Peyer's patch (tissue), 4 donors: Measurements from ENCODE around the gene NACC2. TPM values are rescaled to one million over a fixed set of nuclear protein-coding genes. Genes with fewer than 3 reads are reported as not detected.
"Not testable (repeated sequence)": the region's sequence is repeated elsewhere in the genome, so short reads cannot be mapped to it uniquely, and the experiment has no call there.

Source experiments
- DNase-seq, 3 donors: peaks; one replicate each; pipeline ENCODE4 v3.0.0-alpha.2; 2017 to 2019
- H3K27ac ChIP-seq, 4 donors: fragments of 200-600 bp; sonication (generic); one replicate each; pipeline ENCODE4 v1.5.1; 2016 to 2019
- H3K27me3 ChIP-seq, 2 donors: fragments of 200-600 bp; sonication (generic); one replicate each; pipeline ENCODE4 v1.5.1; 2019
- H3K36me3 ChIP-seq, 3 donors: fragments of 200-600 bp; sonication (generic); one replicate each; pipeline ENCODE4 v1.5.1; 2016 to 2019
- H3K4me1 ChIP-seq, 4 donors: fragments of 200-600 bp; sonication (generic); one replicate each; pipeline ENCODE4 v1.5.1; 2016 to 2019
- H3K4me3 ChIP-seq, 4 donors: fragments of 200-600 bp; sonication (generic); 1 replicate in 3 of 4; 2 replicates in 1 of 4; pipeline ENCODE4 v1.5.1; 2016 to 2019; ENCODE audit warnings: mild to moderate bottlenecking in 1 of 4
- H3K9me3 ChIP-seq, 4 donors: fragments of 200-600 bp; sonication (generic); one replicate each; pipeline ENCODE4 v1.5.1; 2016 to 2019; ENCODE audit warnings: mild to moderate bottlenecking in 1 of 4
- CTCF ChIP-seq, 6 experiments: fragments of 450-650 bp in 4 of 6; fragments of 200-600 bp in 2 of 6; sonication (generic) in 1 of 6; IDR thresholded peaks; one replicate each; pipeline ENCODE4 v1.5.1; 2017 to 2019; ENCODE audit warnings: antibody characterized with exemption in 6 of 6, mild to moderate bottlenecking in 3 of 6, moderate library complexity in 1 of 6
- POLR2A ChIP-seq, 2 donors: fragments of 450-650 bp; IDR thresholded peaks; one replicate each; pipeline ENCODE4 v1.5.1; 2017; ENCODE audit warnings: antibody characterized with exemption in 2 of 2, mild to moderate bottlenecking in 2 of 2, moderate library complexity in 2 of 2
- total RNA-seq, 4 donors: library from RNA; depleted of rRNA; stranded (reverse); fragments of >200 nt; gene quantifications; one replicate each; pipeline ENCODE4 v1.1.0, GENCODE V29; 2016

Gene NACC2
- total RNA-seq, 4 donors from 2014 or later, result 8.3 to 24.3 (median 23.1) TPM

GRCh38 chr9:135970128-135970815 lies 124.8 kb downstream of the NACC2 start:
- Histone ChIP-seq H3K27ac (no peak overlapping the region), H3K9me3 (no peaks in the 10 kb centered on the region), H3K27me3 (no peaks in the 10 kb centered on the region), H3K4me3 (no peak overlapping the region), H3K4me1 (no peaks in the 10 kb centered on the region), H3K36me3 (no peaks in the 10 kb centered on the region)
- no peak for DNase-seq
- TF ChIP-seq CTCF (IDR thresholded peaks at IDR 0.05), result no peak
- TF ChIP-seq POLR2A (IDR thresholded peaks at IDR 0.05), result no peak

- H3K27ac ChIP-seq, result no peak overlapping the region
- no peak overlapping the region for H3K4me3 ChIP-seq
- no peaks in the 10 kb centered on the region for H3K27me3 ChIP-seq
- no peaks in the 10 kb centered on the region for H3K36me3 ChIP-seq
- H3K4me1 ChIP-seq, result no peaks in the 10 kb centered on the region
- TF ChIP-seq CTCF (IDR thresholded peaks at IDR 0.05), result no peak
- TF ChIP-seq POLR2A (IDR thresholded peaks at IDR 0.05), result no peak
- no peak for DNase-seq
- no peaks in the 10 kb centered on the region for H3K9me3 ChIP-seq
Observed at GRCh38 chr9:135969064-135969683, 125.9 kb downstream of the NACC2 start.

- no peak for DNase-seq
- TF ChIP-seq POLR2A (IDR thresholded peaks at IDR 0.05) (no peak), CTCF (IDR thresholded peaks at IDR 0.05) (no peak)
- Histone ChIP-seq H3K27ac (no peak overlapping the region), H3K4me1 (no peaks in the 10 kb centered on the region), H3K9me3 (no peaks in the 10 kb centered on the region), H3K36me3 (no peaks in the 10 kb centered on the region), H3K27me3 (no peaks in the 10 kb centered on the region), H3K4me3 (no peak overlapping the region)
Observed at GRCh38 chr9:135968601-135969000, 126.5 kb downstream of the NACC2 start.

- Histone ChIP-seq H3K4me1 (no peaks in the 10 kb centered on the region), H3K27me3 (no peaks in the 10 kb centered on the region), H3K27ac (no peak overlapping the region), H3K36me3 (no peaks in the 10 kb centered on the region), H3K9me3 (no peaks in the 10 kb centered on the region), H3K4me3 (no peak overlapping the region)
- TF ChIP-seq POLR2A (IDR thresholded peaks at IDR 0.05) (no peak), CTCF (IDR thresholded peaks at IDR 0.05) (no peak)
- DNase-seq, result no peak
Observed at GRCh38 chr9:135968083-135968476, 127.0 kb downstream of the NACC2 start.

DNA sequence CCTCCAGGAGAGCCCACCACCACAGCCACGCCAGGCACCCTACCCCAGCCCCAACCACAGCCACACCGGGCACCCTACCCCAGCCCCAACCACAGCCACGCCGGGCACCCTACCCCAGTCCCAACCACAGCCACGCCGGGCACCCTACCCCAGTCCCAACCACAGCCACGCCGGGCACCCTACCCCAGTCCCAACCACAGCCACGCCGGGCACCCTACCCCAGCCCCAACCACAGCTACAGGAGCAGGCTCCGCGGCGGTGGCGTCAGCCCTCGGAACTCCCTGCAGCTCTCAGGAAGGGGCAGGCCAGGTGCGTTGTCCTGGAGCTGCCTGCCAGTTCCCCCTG lies 128.2 kb downstream of the NACC2 start:
- H3K27me3 ChIP-seq, H3K36me3 ChIP-seq, DNase-seq, H3K4me1 ChIP-seq, H3K27ac ChIP-seq, H3K9me3 ChIP-seq, H3K4me3 ChIP-seq: not testable (repeated sequence)

DNA sequence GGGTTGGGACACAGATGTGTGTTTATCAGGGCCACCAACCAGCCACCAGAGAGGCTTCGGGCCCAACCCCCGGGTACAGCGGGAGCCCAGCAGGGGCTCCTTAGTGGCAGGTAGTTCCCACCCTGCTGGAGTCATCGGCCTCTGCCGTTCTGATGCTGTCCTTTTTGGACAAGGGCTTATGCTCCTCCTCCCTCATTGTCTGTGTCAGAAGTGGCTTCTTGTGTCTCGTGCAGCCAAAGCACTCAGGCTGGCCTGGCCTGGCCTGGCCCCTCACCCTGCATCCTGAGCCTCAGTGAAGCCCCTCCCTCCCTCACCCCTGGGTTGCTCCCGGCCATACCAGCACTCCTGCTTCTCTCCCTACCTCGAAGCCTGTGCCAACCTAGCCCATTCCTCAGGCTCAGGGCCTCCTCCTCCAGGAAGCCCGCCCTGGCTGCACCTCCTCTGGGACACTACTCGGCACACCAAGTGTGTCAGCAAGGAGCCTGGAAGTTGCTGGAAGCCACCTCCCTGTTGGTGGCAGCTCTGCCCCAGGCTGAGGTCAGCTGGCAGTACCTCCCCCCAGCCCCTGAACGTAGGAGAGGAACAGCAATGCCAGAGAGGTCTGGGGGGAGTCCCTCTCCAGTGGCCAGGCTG lies 129.8 kb downstream of the NACC2 start:
- DNase-seq, result no peak
- no peaks in the 10 kb centered on the region for H3K36me3 ChIP-seq
- no peaks in the 10 kb centered on the region for H3K9me3 ChIP-seq
- H3K4me1 ChIP-seq, result peaks cover 0 to 2% (median 0%) of the 10 kb centered on the region in 4 donors
- TF ChIP-seq CTCF (IDR thresholded peaks at IDR 0.05), result no peak
- TF ChIP-seq POLR2A (IDR thresholded peaks at IDR 0.05), result no peak
- no peaks in the 10 kb centered on the region for H3K27me3 ChIP-seq
- no peak overlapping the region for H3K4me3 ChIP-seq
- no peak overlapping the region for H3K27ac ChIP-seq
